Measurements from ENCODE around the gene RIN3.

DNA sequence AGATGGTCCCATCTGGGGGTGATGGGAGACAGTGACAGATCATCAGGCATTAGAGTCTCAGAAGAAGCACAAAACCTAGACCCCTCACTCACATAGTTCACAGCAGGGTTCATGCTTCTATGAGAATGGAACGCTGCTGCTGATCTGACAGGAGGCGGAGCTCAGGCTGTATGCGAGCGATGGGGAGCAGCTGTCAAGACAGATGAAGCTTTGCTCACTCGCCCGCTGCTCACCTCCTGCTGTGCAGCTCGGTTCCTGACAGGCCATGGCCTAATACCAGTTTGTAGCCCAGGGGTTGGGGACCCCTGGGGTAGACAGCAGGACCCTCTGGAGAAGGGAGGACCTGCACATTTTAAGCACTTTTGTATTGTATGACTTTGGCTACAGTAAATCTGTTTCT, 123.6 kb downstream of the RIN3 start:
- TF ChIP-seq, protein P1, sequence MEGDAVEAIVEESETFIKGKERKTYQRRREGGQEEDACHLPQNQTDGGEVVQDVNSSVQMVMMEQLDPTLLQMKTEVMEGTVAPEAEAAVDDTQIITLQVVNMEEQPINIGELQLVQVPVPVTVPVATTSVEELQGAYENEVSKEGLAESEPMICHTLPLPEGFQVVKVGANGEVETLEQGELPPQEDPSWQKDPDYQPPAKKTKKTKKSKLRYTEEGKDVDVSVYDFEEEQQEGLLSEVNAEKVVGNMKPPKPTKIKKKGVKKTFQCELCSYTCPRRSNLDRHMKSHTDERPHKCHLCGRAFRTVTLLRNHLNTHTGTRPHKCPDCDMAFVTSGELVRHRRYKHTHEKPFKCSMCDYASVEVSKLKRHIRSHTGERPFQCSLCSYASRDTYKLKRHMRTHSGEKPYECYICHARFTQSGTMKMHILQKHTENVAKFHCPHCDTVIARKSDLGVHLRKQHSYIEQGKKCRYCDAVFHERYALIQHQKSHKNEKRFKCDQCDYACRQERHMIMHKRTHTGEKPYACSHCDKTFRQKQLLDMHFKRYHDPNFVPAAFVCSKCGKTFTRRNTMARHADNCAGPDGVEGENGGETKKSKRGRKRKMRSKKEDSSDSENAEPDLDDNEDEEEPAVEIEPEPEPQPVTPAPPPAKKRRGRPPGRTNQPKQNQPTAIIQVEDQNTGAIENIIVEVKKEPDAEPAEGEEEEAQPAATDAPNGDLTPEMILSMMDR (IDR thresholded peaks at IDR 0.05): no peak
- TF ChIP-seq POLR2A (IDR thresholded peaks at IDR 0.05): no peak

Data from adrenal gland (tissue), 5 donors.